ENCODE data around the gene MAP3K5. TPM values are rescaled to one million over a fixed set of nuclear protein-coding genes. Genes with fewer than 3 reads are reported as not detected.
A peak's percentile ranks its signal among the peaks of the same experiment; 100 is the strongest.

Gene MAP3K5
- total RNA-seq, 1 donor from 2014 or later, result 1.6 TPM

DNA sequence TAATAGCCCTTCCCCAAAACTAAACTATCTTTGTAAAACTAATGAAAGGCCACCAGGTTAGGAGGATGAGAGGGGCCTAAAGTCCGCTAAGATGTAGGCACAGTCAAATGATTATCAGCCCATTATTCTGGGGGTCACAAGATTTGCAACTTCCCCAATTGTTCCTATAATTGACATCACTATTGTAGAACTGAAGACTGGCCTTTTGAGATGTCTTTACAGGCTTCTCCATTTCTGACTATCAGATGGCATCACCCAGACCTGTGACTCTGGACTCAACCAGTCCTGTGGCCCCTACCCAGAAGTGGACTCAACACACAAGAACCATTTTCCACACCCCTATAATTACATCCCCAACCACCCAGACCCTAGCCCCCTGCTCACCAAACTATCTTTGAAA is 180.5 kb downstream of the MAP3K5 start:
- Mint-ChIP-seq H3K4me1 (ENCODE audit: unreplicated experiment) (peaks cover 59% of the 10 kb centered on the region), H3K27me3 (ENCODE audit: unreplicated experiment) (no peaks in the 10 kb centered on the region), H3K27ac (ENCODE audit: unreplicated experiment) (no peak overlapping the region), H3K36me3 (ENCODE audit: unreplicated experiment) (no peaks in the 10 kb centered on the region), H3K4me3 (ENCODE audit: unreplicated experiment) (no peak overlapping the region), H3K9me3 (ENCODE audit: unreplicated experiment) (no peaks in the 10 kb centered on the region)
- TF ChIP-seq, protein P1, sequence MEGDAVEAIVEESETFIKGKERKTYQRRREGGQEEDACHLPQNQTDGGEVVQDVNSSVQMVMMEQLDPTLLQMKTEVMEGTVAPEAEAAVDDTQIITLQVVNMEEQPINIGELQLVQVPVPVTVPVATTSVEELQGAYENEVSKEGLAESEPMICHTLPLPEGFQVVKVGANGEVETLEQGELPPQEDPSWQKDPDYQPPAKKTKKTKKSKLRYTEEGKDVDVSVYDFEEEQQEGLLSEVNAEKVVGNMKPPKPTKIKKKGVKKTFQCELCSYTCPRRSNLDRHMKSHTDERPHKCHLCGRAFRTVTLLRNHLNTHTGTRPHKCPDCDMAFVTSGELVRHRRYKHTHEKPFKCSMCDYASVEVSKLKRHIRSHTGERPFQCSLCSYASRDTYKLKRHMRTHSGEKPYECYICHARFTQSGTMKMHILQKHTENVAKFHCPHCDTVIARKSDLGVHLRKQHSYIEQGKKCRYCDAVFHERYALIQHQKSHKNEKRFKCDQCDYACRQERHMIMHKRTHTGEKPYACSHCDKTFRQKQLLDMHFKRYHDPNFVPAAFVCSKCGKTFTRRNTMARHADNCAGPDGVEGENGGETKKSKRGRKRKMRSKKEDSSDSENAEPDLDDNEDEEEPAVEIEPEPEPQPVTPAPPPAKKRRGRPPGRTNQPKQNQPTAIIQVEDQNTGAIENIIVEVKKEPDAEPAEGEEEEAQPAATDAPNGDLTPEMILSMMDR (IDR thresholded peaks at IDR 0.05), result no peak
- DNase-seq (ENCODE audit: extremely low spot score, unreplicated experiment), result no peak

DNA sequence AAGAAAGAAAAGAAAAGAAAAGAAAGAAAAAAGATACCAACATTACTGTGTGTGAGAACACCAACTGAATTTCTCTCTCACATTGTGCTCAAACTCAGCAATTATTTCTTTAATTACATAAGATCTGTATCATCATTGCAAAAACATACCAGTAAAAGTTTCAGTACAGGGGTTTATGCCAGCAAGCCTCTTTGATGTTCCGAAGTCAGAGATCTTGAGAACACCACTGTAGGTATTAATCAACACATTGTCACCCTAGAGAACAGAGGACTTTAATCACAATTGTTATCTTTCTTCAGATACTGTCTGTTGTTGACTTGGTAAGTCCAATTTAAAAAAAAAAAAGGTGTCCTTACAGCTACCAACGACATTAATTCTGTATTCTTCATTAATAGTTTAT is 181.1 kb downstream of the MAP3K5 start:
- TF ChIP-seq, protein P1 (IDR thresholded peaks at IDR 0.05), result no peak

DNA sequence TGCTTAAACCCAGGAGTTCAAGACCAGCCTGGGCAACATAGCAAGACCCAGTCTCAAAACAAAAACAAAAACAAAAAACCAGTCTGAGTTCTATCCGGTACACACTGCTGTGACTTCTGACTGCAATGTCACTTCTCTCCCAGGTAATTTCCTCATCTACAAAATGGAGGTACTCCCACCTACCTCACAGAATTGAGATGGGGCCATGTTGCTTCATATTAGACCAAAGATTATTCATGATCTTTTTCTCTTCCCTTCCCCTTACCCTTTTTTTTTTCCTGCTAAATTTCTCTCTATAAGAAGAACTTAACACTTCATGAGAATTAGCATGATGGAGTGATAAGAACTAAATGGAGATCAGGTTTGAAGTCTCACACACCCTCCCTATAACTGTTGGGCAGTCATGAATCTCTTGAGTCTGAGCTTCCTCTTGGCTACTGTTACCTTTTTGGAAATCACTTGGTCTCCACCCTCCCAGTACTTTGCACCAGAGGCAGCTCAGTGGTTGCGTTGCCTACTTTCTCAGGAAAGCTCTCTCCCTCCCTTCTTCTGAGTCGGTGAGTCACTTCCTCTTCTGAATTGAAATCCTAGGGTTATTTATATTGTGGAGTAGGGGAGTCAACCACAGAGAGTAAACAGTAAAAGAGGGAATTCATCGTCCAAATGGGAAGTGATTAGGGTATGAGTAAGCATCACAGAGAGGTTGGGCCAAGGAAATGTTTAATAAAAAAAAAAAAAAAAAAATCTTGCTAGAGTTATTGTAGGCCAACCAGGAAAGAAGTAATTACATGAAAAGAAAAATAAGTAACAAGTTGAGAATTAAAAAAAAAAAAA is 182.2 kb downstream of the MAP3K5 start:
- Mint-ChIP-seq H3K9me3 (ENCODE audit: unreplicated experiment) (no peaks in the 10 kb centered on the region), H3K4me1 (ENCODE audit: unreplicated experiment) (peaks cover 58% of the 10 kb centered on the region), H3K27ac (ENCODE audit: unreplicated experiment) (peak overlapping the region; percentile 80), H3K27me3 (ENCODE audit: unreplicated experiment) (no peaks in the 10 kb centered on the region), H3K4me3 (ENCODE audit: unreplicated experiment) (no peak overlapping the region), H3K36me3 (ENCODE audit: unreplicated experiment) (no peaks in the 10 kb centered on the region)
- no peak for DNase-seq (ENCODE audit: extremely low spot score, unreplicated experiment)
- TF ChIP-seq, protein P1 (IDR thresholded peaks at IDR 0.05), result no peak

More for the DNA sequence above, 181.1 kb downstream of the MAP3K5 start:
- no peak for DNase-seq (ENCODE audit: extremely low spot score, unreplicated experiment)
- peaks cover 59% of the 10 kb centered on the region for H3K4me1 Mint-ChIP-seq (ENCODE audit: unreplicated experiment)
- no peaks in the 10 kb centered on the region for H3K36me3 Mint-ChIP-seq (ENCODE audit: unreplicated experiment)
- no peaks in the 10 kb centered on the region for H3K9me3 Mint-ChIP-seq (ENCODE audit: unreplicated experiment)
- no peaks in the 10 kb centered on the region for H3K27me3 Mint-ChIP-seq (ENCODE audit: unreplicated experiment)
- peak overlapping the region; percentile 37 for H3K27ac Mint-ChIP-seq (ENCODE audit: unreplicated experiment)
- no peak overlapping the region for H3K4me3 Mint-ChIP-seq (ENCODE audit: unreplicated experiment)

DNA sequence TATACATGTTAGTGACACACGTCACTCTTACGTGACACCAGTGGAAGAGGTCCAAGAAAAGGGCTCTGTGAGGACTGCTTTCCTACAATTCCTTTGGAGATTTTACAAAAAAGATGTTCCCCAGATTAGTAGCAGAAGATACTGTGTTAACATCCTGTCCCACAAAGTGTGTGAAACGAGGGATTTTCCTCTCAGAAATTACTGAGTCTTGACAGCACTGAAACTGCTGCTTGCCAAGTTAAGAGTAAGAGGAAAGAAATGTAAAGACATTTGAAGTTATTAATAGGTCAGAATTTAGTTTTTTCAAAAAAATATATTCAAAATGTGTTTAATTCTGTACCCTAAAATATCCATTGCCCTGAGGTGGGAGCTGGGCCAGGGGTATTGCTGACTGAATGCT is 183.3 kb downstream of the MAP3K5 start:
- Mint-ChIP-seq H3K4me3 (ENCODE audit: unreplicated experiment) (peak overlapping the region; percentile 2), H3K36me3 (ENCODE audit: unreplicated experiment) (no peaks in the 10 kb centered on the region), H3K9me3 (ENCODE audit: unreplicated experiment) (no peaks in the 10 kb centered on the region), H3K27ac (ENCODE audit: unreplicated experiment) (peak overlapping the region; percentile 80), H3K4me1 (ENCODE audit: unreplicated experiment) (peaks cover 56% of the 10 kb centered on the region), H3K27me3 (ENCODE audit: unreplicated experiment) (no peaks in the 10 kb centered on the region)
- TF ChIP-seq, protein P1 (IDR thresholded peaks at IDR 0.05), result no peak
- DNase-seq (ENCODE audit: extremely low spot score, unreplicated experiment), result no peak

DNA sequence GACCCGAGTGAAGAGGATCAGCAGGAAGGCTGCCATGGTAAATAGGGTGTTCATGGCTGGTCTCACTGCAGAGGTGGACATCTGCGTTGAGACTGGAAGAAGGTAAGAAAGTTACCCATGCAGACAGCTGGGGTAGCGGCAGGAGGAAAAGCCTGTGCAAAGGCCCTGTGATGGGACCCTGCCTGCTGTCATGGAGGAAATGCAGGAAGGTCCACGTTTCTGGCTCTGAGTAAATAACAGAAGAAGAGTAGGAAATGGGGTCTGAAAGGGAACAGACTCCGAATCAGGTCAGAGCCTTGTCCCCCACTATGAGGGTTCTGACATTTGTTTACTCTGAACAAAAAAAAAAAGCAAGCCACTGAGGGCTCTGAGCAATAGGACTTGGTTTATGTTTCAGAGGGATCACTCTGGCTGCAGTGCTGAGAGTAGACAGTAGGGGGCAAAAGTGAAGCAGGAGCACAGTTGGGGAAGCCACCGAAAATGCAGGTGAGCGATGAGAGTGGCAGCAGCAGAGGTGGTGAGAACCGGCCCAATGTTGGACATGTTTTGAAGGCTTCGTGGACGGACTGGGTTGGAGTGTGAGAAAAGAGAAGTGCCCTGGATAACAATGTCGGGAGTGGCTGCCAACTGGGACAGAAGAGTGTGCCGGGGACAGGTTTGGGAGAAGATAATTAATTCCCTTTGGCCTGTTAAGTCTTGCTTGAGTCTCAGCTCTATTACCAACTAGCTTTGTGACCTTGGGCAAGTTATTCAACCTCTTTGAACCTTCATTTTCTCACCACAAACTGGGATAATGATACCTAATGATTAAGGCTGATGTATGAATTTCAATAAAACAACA is 184.1 kb downstream of the MAP3K5 start:
- TF ChIP-seq, protein P1 (IDR thresholded peaks at IDR 0.05), result peak; percentile 61
- Mint-ChIP-seq H3K27me3 (ENCODE audit: unreplicated experiment) (no peaks in the 10 kb centered on the region), H3K4me1 (ENCODE audit: unreplicated experiment) (peaks cover 48% of the 10 kb centered on the region), H3K4me3 (ENCODE audit: unreplicated experiment) (no peak overlapping the region), H3K9me3 (ENCODE audit: unreplicated experiment) (no peaks in the 10 kb centered on the region), H3K36me3 (ENCODE audit: unreplicated experiment) (no peaks in the 10 kb centered on the region), H3K27ac (ENCODE audit: unreplicated experiment) (no peak overlapping the region)
- no peak for DNase-seq (ENCODE audit: extremely low spot score, unreplicated experiment)

Measured in osteocyte (in vitro differentiated cells).